ENCODE results near the gene GJB2.

The GJB2 gene

DNA sequence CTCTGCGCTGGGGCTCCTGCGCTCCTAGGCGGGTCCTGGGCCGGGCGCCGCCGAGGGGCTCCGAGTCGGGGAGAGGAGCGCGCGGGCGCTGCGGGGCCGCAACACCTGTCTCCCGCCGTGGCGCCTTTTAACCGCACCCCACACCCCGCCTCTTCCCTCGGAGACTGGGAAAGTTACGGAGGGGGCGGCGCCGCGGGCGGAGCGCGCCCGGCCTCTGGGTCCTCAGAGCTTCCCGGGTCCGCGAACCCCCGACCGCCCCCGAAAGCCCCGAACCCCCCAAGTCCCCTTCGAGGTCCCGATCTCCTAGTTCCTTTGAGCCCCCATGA, at the start of gene GJB2:
Gene GJB2 (minus strand): TSS at position 103 of the 326 bp plus-strand sequence. CDS start 3,357 bp downstream, outside the sequence.
- DNase-seq, result no peak

DNA sequence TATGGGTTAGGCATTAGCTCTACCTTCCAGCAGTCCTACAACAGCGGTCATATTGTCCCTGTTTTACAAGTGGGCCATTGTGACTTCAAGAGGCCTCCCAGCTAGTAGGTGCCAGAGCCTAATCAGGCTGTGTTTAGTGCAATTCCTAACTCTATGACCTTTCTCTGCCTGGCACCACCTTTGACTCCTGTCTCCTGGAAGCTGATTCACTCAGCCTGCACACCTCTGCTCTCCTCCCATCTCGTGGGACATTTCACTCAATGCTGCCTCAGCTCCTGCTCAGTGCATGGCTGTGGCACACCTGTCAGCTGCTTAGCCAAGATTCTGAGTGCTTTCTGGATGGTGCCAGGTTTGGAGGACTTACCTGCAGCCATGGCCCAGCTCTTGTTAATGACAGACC, 48.9 kb upstream of the GJB2 start:
- no peak for DNase-seq

DNA sequence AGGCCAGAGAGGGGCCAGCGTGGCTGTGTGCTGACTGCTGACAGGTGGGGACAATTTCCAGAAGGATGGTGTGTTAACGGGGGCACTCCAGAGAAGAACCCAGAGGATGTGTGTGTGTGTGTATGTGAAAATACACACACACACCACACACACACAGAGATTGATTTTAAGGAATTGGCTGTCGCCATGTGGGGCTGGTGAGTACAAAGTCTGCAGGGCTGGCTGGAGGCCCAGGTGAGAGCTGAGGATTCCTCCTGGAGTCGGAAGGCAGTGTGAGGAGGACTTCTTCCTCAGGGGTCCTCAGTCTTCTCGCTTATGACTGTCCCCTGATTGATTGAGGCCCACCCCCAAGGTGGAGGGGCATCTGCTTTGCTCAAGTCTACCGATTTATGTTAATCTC, 47.0 kb upstream of the GJB2 start:
- no peak for DNase-seq

DNA sequence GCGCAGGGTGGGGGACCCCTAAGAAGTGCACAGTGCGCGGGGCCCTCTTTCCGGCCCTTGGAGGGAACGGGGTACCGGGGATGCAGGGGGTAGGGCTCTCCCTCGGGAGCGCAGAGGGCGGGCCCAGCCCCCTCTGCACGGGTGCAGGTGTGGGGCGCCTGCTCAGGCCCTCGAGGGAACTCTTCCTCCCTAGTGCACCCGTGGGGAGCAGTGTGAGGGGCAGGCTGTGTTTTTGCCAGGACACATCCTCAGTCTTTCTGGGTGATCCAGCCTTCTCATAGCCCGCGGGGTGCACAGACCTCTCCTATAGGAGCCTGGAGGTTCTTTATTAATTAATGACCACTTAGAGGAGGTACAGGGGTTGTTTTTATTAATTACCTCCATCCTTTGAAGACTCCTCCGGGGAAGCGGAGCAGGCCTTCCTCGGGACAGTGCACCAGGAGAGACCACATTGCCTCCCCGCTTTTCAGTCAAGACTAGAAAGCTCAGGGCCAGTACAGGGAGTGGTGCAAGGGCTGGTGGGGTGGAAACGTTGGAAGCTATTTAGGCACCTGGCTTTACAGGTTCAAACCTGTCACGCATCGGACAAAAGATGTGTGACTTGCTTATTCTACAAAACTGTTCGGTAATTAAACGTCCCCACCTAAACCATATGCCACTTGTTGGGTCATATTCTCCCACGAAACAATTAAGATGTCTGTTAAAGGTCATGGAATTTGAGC, 40.0 kb upstream of the GJB2 start:
- no peak for DNase-seq

DNA sequence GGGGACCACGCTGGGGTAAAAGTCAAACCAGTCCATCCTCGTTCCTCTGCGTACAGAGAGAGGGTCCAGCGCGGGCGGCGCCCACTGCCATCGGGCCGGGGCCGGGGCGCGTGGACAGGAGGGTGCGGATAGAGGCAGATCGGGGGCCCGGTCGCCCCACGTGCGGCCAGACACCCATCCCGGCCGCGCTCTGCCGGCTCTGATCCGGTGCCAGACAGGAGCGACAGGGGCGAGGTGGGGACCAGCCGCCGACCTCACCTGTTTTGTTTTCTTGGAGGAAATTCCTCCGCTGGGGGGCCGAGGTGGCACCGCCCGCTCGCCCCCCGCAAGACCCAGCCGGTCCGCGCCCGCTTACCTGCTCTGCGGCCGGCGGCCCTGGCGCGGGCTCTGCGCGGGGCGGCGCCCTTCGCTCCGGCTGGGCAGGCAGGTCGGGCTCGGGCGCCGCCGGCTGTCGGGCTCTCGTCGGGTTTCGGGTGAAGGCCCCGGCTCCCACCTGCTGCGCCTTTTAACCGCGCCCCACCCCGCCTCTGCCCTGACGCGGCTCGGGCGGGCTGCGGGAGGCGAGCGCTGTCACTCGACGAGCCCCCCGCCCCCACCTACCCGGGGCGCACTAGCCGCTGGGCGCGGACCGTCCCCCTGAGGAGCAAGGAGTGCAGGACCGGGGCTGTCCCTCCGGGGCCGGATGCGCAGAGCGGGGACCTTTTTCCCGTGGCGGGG, 39.3 kb upstream of the GJB2 start, which contains the start of gene GJB6:
Gene GJB6 (minus strand): TSS at position 481 of the 717 bp plus-strand sequence. CDS start 8,839 bp downstream, outside the sequence.
- no peak for DNase-seq

GRCh38 chr13:20230913-20231838, 38.4 kb upstream of the GJB2 start:
- peak; percentile 39 for DNase-seq

- DNase-seq, result no peak
These were observed 35.0 kb upstream of the GJB2 start for GRCh38 chr13:20227730-20228129.

DNA sequence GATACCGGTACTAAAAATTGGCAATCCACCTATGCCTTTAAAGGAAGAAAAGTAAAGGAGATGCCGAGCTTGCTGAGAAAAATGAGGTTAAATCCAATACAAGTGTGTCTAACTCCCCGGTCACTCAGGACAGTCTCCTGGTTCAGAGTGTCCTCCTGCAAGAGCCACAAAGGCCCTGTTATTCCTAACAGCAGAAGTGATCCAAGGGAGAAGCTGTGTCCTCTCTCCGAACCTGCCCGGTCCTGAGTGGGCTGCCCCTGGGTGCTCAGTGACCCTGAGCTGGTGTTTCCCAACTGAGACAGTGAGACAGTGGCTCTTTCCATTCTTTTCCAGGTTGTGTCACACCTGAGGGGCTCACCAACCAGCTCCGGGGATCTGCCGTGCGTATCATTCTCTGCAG, 34.5 kb upstream of the GJB2 start:
- DNase-seq, result no peak

DNA sequence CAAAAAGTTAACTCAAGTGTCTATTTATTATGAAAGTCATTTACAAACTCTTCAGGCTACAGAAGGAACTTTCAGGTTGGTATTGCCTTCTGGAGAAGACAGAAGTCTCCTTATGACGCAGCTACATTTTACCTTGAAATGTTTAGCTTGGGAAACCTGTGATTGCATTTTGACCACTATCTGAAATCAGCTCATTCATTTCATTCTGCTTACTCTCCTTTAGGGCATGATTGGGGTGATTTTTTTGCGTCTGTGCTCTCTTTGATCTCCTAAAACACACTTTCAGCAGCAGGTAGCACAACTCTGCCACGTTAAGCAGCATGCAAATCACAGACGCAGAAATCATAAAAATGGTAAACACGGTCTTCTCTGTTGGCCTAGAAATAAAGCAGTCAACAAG, 29.8 kb upstream of the GJB2 start:
- DNase-seq, result no peak

- DNase-seq, result no peak
These were observed 29.0 kb upstream of the GJB2 start for GRCh38 chr13:20221772-20222171.

DNA sequence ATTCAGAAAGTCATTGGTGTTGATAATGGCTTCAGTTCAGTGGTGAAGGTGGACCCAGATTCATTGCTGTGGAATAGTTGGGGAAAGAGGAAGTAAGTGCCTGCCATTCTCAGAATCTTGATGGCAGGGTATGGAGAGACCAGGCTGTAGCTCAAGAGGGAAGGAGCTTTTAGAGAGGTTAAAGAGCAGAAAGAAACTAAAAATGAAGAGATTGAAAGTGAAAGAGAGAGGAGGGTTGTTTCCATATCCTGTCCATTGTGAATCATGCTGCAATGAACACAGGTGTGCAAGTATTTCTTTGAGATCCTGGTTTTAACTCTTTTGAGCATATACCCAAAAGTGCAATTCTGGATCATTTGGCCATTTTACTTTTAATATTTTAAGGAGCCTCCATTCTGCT, 26.8 kb upstream of the GJB2 start:
- DNase-seq, result no peak

GRCh38 chr13:20217168-20217567, 24.4 kb upstream of the GJB2 start:
- no peak for DNase-seq

- peak; percentile 19 for DNase-seq
These were observed 17.2 kb upstream of the GJB2 start for GRCh38 chr13:20209948-20210347.

DNA sequence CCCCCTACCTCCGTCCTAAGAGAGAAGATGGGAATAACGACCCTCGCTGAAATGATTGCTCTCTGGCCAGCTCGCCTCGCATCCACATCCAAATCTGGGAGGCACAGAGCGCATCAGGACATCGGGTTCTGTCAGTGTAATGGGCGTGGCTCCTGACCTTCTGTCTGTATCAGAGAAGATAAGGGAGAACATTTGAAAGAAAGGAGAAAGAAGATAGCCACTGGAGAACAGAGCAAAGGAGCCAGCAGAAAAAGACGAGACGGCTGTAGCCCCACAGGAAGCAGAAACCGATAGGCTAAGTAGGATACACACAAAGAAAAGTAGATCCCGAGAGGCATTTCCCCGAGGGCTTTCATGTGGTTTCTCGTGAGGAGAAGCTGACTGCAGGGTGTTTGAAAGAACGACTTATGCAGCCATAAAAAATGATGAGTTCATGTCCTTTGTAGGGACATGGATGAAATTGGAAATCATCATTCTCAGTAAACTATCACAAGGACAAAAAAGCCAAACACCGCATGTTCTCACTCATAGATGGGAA, 14.0 kb upstream of the GJB2 start:
- no peak for DNase-seq

DNA sequence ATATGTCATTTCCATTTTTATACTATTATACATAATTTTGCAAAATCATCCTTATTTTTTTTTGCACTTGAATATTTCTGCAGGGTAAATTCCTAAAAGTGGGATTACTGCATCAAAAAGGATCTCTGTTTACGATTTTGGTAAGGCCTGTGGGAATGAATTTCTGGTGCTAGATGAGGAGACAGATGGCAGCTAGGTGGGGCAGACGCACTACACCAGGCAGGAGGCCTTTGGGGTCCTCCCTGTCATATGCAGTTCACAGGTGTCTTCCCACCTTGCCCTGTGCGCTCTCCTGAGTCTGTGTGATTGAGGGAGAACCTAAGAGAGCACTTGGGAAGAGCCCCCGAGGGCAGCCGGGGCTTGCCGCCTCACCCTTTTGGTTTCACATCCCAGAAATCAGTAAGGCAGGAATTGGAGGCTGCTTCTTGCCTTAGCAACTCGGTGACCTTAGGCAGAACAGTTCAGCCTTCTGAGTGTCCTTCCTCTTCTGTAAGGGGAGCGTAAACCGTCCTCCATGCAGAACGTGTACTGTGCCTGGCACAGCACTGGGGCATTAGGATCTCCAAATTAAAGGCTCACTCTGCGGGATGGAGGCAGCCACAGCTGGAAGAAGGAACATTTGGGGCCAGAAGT, 13.4 kb upstream of the GJB2 start:
- no peak for DNase-seq

GRCh38 chr13:20198781-20199180, 6.0 kb upstream of the GJB2 start:
- DNase-seq, result no peak

GRCh38 chr13:20197361-20197834, 4.7 kb upstream of the GJB2 start:
- peak; percentile 57 for DNase-seq

DNA sequence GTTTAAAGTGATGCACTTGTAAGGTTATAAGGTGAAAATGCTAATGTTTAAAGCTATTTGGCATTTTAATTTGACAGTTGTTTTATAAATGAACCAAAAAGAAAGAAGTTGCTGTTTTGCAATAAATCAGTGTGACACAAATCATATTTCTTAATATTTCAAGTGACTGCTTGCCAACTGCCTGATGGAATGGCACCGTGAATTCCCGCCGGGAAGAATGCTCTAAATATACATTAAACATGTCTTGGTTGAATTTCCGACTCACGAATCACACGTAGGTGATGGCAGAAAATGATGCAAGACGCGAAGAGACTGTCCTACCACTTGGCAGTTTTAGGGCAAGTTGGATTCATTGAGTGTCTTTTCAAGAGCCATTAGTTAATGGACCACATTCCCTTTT, 3.1 kb upstream of the GJB2 start:
- no peak for DNase-seq

- DNase-seq, result no peak
These were observed 1.3 kb upstream of the GJB2 start for GRCh38 chr13:20193907-20194631.

GRCh38 chr13:20193162-20193906, 596 bp upstream of the GJB2 start:
- no peak for DNase-seq

Measured in midbrain (tissue), 1 donor.